Activated CD4-positive, alpha-beta memory T cell treated with anti-CD3 and anti-CD28 coated beads for 36 hours (primary cell): ENCODE data around the gene FHOD1. TPM values are rescaled to one million over a fixed set of nuclear protein-coding genes. Genes with fewer than 3 reads are reported as not detected.

ENCODE experiments used
- CTCF ChIA-PET: fragments of 350-600 bp; sonication (Branson Sonifier 250); formaldehyde crosslinking; loops from one replicate; lab custom pipeline; 2021; ENCODE audit warnings: antibody characterized with exemption, inconsistent platforms; lab: Charles Lee
- POLR2A ChIA-PET: fragments of 350-600 bp; sonication (Branson Sonifier 250); formaldehyde crosslinking; loops from one replicate; lab custom pipeline; 2021; ENCODE audit warnings: antibody characterized with exemption; lab: Charles Lee
- DNase-seq: peaks from one replicate; pipeline ENCODE4 v3.0.0-alpha.2; 2020
- H3K27ac Mint-ChIP-seq: one replicate; pipeline ENCODE4 v1.8.0; 2021; ENCODE audit warnings: mixed read lengths
- H3K27me3 Mint-ChIP-seq: one replicate; pipeline ENCODE4 v1.8.0; 2021; ENCODE audit warnings: mixed read lengths
- H3K36me3 Mint-ChIP-seq: one replicate; pipeline ENCODE4 v1.8.0; 2021; ENCODE audit warnings: mixed read lengths
- H3K4me1 Mint-ChIP-seq: one replicate; pipeline ENCODE4 v1.8.0; 2021; ENCODE audit warnings: low read depth, mixed read lengths
- H3K4me3 Mint-ChIP-seq: one replicate; pipeline ENCODE4 v1.8.0; 2021; ENCODE audit warnings: mild to moderate bottlenecking, mixed read lengths
- H3K9me3 Mint-ChIP-seq: one replicate; pipeline ENCODE4 v1.8.0; 2021; ENCODE audit warnings: mixed read lengths
- intact Hi-C: fragments of 100-400 bp; cut with micrococcal nuclease; formaldehyde crosslinking; loops from one replicate; pipeline ENCODE4 v1.15.1; 2023
- total RNA-seq, 2 experiments: library from RNA; stranded (reverse); gene quantifications; one replicate each; pipeline ENCODE4 v1.2.3, GENCODE V29; 2021

The FHOD1 gene
- total RNA-seq, 2 experiments from 2014 or later, result 96.3 to 111 TPM

- intact Hi-C loops, result no loop called here
- POLR2A ChIA-PET, result interaction anchor here (1.1 kb wide), 1 partner anchor 28 kb away, joined by 3 read pairs; no protein-coding TSS in a partner anchor
- Mint-ChIP-seq H3K27ac (no peak overlapping the region), H3K27me3 (no peaks in the 10 kb centered on the region), H3K4me3 (no peak overlapping the region), H3K36me3 (no peaks in the 10 kb centered on the region), H3K4me1 (peaks cover 3% of the 10 kb centered on the region), H3K9me3 (no peaks in the 10 kb centered on the region)
- no peak for DNase-seq
- CTCF ChIA-PET, result interaction anchor here (1.0 kb wide), 1 partner anchor 41 kb away, joined by 3 read pairs; no protein-coding TSS in a partner anchor
Observed at GRCh38 chr16:67283039-67283825, 36.0 kb upstream of the FHOD1 start.

- Mint-ChIP-seq H3K27ac (no peak overlapping the region), H3K36me3 (peaks cover 3% of the 10 kb centered on the region), H3K9me3 (no peaks in the 10 kb centered on the region), H3K27me3 (no peaks in the 10 kb centered on the region), H3K4me3 (no peak overlapping the region), H3K4me1 (peaks cover 8% of the 10 kb centered on the region)
- CTCF ChIA-PET, result interaction anchor here (1.0 to 1.9 kb wide), 6 partner anchors 22 to 184 kb away, joined by 3 to 5 read pairs (median 4); partner anchors contain the start of gene TPPP3
- POLR2A ChIA-PET, result interaction anchor here (1.0 to 1.1 kb wide), 2 partner anchors 29 to 50 kb away, joined by 3 read pairs; no protein-coding TSS in a partner anchor
- intact Hi-C loops, result no loop called here
- DNase-seq, result no peak
Observed at GRCh38 chr16:67282447-67282805, 35.1 kb upstream of the FHOD1 start.

GRCh38 chr16:67281536-67282446 is 34.5 kb upstream of the FHOD1 start:
- ChIA-PET CTCF (interaction anchor here (0.6 to 1.9 kb wide), 8 partner anchors 12 to 184 kb away, joined by 3 to 9 read pairs (median 4); partner anchors contain the start of gene TPPP3), POLR2A (interaction anchor here (1.0 to 1.1 kb wide), 2 partner anchors 30 to 51 kb away, joined by 3 read pairs; no protein-coding TSS in a partner anchor)
- no peak overlapping the region for H3K4me3 Mint-ChIP-seq
- H3K27me3 Mint-ChIP-seq, result no peaks in the 10 kb centered on the region
- no peak overlapping the region for H3K27ac Mint-ChIP-seq
- intact Hi-C loops, result no loop called here
- no peak for DNase-seq
- H3K9me3 Mint-ChIP-seq, result no peaks in the 10 kb centered on the region
- H3K4me1 Mint-ChIP-seq, result peaks cover 13% of the 10 kb centered on the region
- H3K36me3 Mint-ChIP-seq, result peaks cover 7% of the 10 kb centered on the region

- ChIA-PET POLR2A (no interaction called here), CTCF (interaction anchor here (0.5 to 1.9 kb wide), 5 partner anchors 58 to 167 kb away, joined by 3 to 9 read pairs (median 5); no protein-coding TSS in a partner anchor)
- Mint-ChIP-seq H3K9me3 (no peaks in the 10 kb centered on the region), H3K4me1 (peaks cover 18% of the 10 kb centered on the region), H3K27ac (no peak overlapping the region), H3K27me3 (no peaks in the 10 kb centered on the region), H3K4me3 (peak overlapping the region; percentile 49), H3K36me3 (peaks cover 13% of the 10 kb centered on the region)
- DNase-seq, result no peak
- intact Hi-C loops, result no loop called here
Observed at GRCh38 chr16:67280090-67281015, 33.1 kb upstream of the FHOD1 start.

GRCh38 chr16:67279296-67280089 is 32.2 kb upstream of the FHOD1 start, which contains the start of gene PLEKHG4:
Gene PLEKHG4, plus strand, starts transcription at chr16:67279532. Its CDS starts 513 bp downstream, at chr16:67280045.
- intact Hi-C loops, result loop anchor here (1.0 to 2.0 kb wide), 4 partner anchors 32 to 119 kb away; partner anchors contain the start of gene FHOD1
- H3K4me1 Mint-ChIP-seq, result peaks cover 20% of the 10 kb centered on the region
- DNase-seq, result peak; percentile 90
- H3K27me3 Mint-ChIP-seq, result no peaks in the 10 kb centered on the region
- ChIA-PET CTCF (interaction anchor here (0.8 to 2.8 kb wide), 16 partner anchors 9 to 266 kb away, joined by 3 to 15 read pairs (median 5); partner anchors contain the start of genes ATP6V0D1, SLC9A5 and TMEM208), POLR2A (interaction anchor here (1.0 to 1.7 kb wide), 2 partner anchors 30 to 35 kb away, joined by 4 to 9 read pairs; no protein-coding TSS in a partner anchor)
- peak within 1 kb of the TSS; percentile 86 for H3K4me3 Mint-ChIP-seq
- peaks cover 13% of the 10 kb centered on the region for H3K36me3 Mint-ChIP-seq
- no peaks in the 10 kb centered on the region for H3K9me3 Mint-ChIP-seq
- peak within 1 kb of the TSS; percentile 88 for H3K27ac Mint-ChIP-seq

GRCh38 chr16:67278773-67279295 is 31.6 kb upstream of the FHOD1 start:
- peak; percentile 73 for DNase-seq
- Mint-ChIP-seq H3K4me1 (peaks cover 20% of the 10 kb centered on the region), H3K4me3 (peak overlapping the region; percentile 86), H3K27me3 (no peaks in the 10 kb centered on the region), H3K9me3 (no peaks in the 10 kb centered on the region), H3K36me3 (peaks cover 13% of the 10 kb centered on the region), H3K27ac (peak overlapping the region; percentile 88)
- ChIA-PET CTCF (interaction anchor here (0.6 to 2.8 kb wide), 24 partner anchors 10 to 265 kb away, joined by 3 to 15 read pairs (median 4); partner anchors contain the start of genes ATP6V0D1, FHOD1, SLC9A5 and TMEM208), POLR2A (interaction anchor here (1.0 to 2.0 kb wide), 4 partner anchors 14 to 34 kb away, joined by 4 to 9 read pairs (median 6); no protein-coding TSS in a partner anchor)
- intact Hi-C loops, result loop anchor here (1.0 to 2.0 kb wide), 4 partner anchors 32 to 120 kb away; partner anchors contain the start of gene FHOD1

- H3K36me3 Mint-ChIP-seq, result peaks cover 13% of the 10 kb centered on the region
- peak overlapping the region; percentile 86 for H3K4me3 Mint-ChIP-seq
- H3K27me3 Mint-ChIP-seq, result no peaks in the 10 kb centered on the region
- H3K4me1 Mint-ChIP-seq, result peaks cover 20% of the 10 kb centered on the region
- intact Hi-C loops, result loop anchor here (2.0 kb wide), 2 partner anchors 31 to 121 kb away; partner anchors contain the start of gene FHOD1
- CTCF ChIA-PET, result interaction anchor here (0.6 to 2.8 kb wide), 29 partner anchors 9 to 203 kb away, joined by 3 to 15 read pairs (median 4); partner anchors contain the start of genes ATP6V0D1, FHOD1, SLC9A5 and TMEM208
- DNase-seq, result no peak
- peak overlapping the region; percentile 88 for H3K27ac Mint-ChIP-seq
- no peaks in the 10 kb centered on the region for H3K9me3 Mint-ChIP-seq
- POLR2A ChIA-PET, result interaction anchor here (1.0 to 2.0 kb wide), 4 partner anchors 14 to 34 kb away, joined by 4 to 9 read pairs (median 6); no protein-coding TSS in a partner anchor
Observed at GRCh38 chr16:67277999-67278772, 30.9 kb upstream of the FHOD1 start.

GRCh38 chr16:67277294-67277998 is 30.2 kb upstream of the FHOD1 start:
- ChIA-PET POLR2A (interaction anchor here (0.6 to 2.0 kb wide), 5 partner anchors 13 to 34 kb away, joined by 3 to 9 read pairs (median 3); no protein-coding TSS in a partner anchor), CTCF (interaction anchor here (0.9 to 2.8 kb wide), 10 partner anchors 17 to 122 kb away, joined by 3 to 15 read pairs (median 4); partner anchors contain the start of genes FHOD1 and SLC9A5)
- peak overlapping the region; percentile 86 for H3K4me3 Mint-ChIP-seq
- intact Hi-C loops, result no loop called here
- DNase-seq, result peak; percentile 65
- H3K27me3 Mint-ChIP-seq, result no peaks in the 10 kb centered on the region
- peak overlapping the region; percentile 78 for H3K27ac Mint-ChIP-seq
- H3K4me1 Mint-ChIP-seq, result peaks cover 20% of the 10 kb centered on the region
- peaks cover 13% of the 10 kb centered on the region for H3K36me3 Mint-ChIP-seq
- H3K9me3 Mint-ChIP-seq, result no peaks in the 10 kb centered on the region
